ENCODE data around the gene DDX3X. TPM values are rescaled to one million over a fixed set of nuclear protein-coding genes. Genes with fewer than 3 reads are reported as not detected.
A peak's percentile ranks its signal among the peaks of the same experiment; 100 is the strongest.

The DDX3X gene
- total RNA-seq, 1 donor from 2014 or later: 123 TPM

DNA sequence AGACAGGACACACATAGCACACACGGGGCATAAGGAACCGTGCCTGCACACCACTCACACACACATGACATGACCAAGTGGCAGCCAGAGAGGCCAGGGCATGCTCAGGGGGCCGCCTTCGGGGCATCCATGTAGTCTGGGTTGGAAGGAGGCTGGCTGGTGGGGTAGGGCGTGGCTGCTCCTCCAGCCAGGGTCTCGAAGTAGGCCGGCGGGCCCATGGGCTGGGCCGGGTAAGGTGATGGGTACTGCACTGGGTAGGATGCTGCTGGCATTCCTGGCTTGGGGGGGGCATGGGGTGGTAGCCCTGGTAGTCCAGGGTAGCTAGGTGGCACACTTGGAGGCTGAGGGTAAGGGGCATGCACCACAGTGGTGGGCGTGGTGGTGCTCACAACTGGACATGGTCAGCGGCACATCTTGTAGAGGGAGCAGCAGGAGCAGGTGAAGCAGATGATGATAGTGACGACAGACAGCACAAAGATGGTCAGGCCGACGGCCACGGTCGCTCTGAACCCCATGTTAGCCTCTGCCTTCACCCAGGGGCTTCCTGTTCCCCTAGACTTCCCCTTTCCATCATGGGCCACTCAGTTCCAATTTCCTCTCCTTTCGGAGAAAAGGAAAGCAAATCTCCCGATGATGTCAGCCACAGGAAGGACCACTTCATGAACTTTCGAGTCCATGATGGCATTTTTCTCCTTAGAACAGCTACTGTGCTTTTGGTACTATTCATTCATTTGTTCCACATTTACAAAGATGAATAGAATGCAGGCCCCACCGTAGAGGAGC lies 10.9 kb upstream of the DDX3X start:
- intact Hi-C loops (cut with DNase I): no loop called here

GRCh38 chrX:41326431-41326830 lies 7.5 kb upstream of the DDX3X start:
- DNase-seq (ENCODE audit: missing footprints) (no peak), ATAC-seq (no peak)
- intact Hi-C loops (cut with DNase I): no loop called here

More for the DNA sequence above, 10.9 kb upstream of the DDX3X start:
- DNase-seq (ENCODE audit: missing footprints) (no peak), ATAC-seq (no peak)

DNA sequence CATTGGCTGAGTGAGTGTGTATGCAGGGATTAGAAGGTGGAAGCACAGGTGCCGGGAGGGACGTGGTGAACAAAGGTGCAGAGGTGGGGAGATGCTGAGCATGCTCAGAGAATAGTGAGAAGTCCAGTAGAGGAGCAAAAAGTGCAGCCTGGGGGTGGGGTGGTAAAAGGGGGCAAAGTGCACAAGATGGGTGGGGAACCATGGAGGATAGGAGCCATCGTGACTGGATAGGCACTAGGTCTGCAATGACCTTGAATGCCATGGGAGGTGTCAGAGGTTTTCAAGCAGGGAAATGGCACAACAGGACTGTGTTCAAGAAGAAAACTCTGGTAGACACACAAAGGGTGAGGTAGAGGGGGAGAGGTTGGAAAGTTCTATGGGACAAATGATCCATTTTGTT lies 6.6 kb upstream of the DDX3X start:
- intact Hi-C loops (cut with DNase I): no loop called here
- no peak for DNase-seq (ENCODE audit: missing footprints)
- ATAC-seq: no peak

DNA sequence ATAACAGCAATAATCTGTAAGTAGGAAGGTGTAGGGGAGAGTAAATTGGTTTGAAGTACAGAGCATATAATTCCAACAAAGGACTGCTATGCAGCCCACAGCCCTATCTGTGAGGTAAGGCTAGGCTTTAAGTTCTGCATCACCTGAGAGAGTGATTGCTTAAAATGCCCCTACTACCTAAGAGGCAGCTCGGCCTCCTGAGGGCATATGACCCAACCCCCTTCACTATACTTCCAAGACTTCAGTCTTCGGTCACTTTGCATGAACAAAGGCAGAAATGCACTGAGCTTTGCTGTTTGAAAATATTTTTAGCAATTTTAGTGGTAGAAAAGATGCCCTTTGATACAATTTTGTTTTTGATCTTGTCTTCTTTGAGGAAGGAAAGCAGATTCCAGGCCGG lies 4.9 kb upstream of the DDX3X start:
- DNase-seq (ENCODE audit: missing footprints): no peak
- no peak for ATAC-seq
- intact Hi-C loops (cut with DNase I): no loop called here

GRCh38 chrX:41332005-41332404 lies 2.0 kb upstream of the DDX3X start:
- intact Hi-C loops (cut with DNase I): no loop called here
- ATAC-seq: no peak
- DNase-seq (ENCODE audit: missing footprints): no peak

DNA sequence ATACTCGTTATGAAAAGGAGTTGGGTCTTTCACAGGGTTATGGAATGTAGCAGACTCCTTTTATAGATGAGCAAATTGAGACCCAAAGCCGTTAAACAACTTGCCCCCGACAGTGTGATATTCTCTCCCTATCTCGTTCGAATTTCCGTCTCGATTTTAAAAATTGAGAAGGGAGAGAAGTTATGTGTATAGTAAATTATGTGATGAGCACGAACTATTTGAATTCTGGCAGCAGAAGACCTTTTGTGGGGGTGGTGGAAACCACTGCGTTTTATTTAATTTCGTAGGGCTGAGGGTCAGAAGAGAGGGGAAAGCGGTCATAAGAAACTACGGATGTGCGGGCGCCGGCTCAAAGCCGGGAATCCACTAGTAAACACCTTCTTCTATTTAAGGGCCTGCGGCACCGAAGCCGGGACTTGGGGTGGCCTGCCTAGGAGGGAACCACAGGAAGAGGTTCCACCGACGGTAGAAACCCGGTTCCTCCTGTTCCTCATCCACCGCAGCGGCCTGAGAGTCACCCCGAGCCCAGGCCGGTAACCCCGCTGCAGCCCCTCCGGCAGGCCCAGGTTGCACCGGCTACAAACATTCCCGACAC lies 1.5 kb upstream of the DDX3X start:
- DNase-seq (ENCODE audit: missing footprints): no peak
- ATAC-seq: no peak

DNA sequence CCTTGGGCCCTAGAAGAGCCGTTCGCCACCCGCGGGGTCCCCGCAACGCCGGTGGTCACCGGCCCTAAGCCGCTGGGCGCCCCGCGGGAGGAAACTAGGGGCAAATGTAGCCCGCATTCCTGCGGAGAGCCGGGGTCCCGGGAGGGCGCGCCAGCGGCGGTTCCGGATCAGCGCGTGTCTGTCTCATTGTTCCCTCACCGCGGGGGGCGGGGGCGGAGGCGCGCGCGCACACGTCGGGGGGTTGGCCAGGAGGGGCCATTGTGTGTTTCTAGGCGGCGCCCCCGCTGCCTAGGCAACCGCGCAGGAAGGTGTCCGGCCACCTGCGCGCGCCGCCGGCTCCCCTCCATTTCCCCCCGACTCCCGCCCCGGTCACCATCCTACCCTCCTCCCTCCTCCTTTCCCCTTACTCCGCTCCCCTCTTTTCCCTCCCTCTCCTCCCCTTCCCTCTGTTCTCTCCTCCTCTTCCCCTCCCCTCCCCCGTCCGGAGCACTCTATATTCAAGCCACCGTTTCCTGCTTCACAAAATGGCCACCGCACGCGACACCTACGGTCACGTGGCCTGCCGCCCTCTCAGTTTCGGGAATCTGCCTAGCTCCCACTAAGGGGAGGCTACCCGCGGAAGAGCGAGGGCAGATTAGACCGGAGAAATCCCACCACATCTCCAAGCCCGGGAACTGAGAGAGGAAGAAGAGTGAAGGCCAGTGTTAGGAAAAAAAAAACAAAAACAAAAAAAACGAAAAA lies 789 bp upstream of the DDX3X start:
- intact Hi-C loops (cut with DNase I): no loop called here
- DNase-seq (ENCODE audit: missing footprints) (peak; percentile 92), ATAC-seq (peak; percentile 75)

More for the DNA sequence above, 1.5 kb upstream of the DDX3X start:
- intact Hi-C loops (cut with DNase I): no loop called here

DNA sequence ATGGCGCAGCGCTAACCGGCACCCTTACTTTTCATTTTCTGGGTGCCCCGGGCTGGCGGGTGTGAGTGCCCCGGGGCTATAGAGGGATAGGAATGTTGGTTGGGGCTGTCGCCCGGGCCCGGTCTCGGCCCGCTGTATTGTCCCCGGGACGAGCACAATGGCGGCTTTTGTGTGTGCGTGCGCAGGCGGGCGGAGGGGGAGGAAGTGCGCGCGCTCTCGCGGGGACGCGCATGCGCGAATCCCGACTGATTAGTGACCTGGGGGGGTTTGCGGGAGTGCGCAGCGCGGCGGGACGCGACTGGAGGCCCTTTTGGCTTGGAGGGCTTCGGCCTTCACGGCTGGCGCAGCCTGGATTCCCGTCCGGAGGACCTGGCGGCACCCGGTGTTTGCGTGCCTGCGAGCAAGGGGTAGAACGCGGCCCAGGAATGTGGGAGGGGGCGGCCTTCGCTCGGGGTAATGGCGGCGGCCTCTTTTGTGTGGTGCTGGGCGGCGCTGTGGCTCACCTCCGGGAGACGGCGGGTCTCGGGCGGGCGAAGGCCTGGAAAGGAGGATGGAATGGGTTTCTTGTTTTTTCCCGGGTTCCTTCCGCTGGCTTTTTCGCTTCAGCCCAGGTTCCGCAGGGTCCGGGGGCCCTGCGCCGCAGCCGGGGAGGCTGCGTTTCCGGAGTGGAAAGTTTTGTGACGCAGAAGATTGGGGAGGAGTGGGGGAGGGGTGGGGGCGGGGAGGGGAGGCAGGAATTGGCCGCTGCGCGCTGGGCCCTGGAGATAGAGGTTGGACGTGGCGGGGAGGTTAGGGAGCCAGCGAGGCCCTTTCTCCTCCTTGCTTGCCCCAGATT lies 618 bp downstream of the DDX3X start:
- intact Hi-C loops (cut with DNase I): loop anchor here (1.0 kb wide), 1 partner anchor 108 kb away; no protein-coding TSS in a partner anchor
- DNase-seq (ENCODE audit: missing footprints) (peak; percentile 88), ATAC-seq (peak; percentile 57)

- intact Hi-C loops (cut with DNase I): no loop called here
- no peak for DNase-seq (ENCODE audit: missing footprints)
- no peak for ATAC-seq
Observed at GRCh38 chrX:41335198-41335957, 1.4 kb downstream of the DDX3X start.

- ATAC-seq (no peak), DNase-seq (ENCODE audit: missing footprints) (no peak)
- intact Hi-C loops (cut with DNase I): no loop called here
Observed at GRCh38 chrX:41335958-41336331, 2.0 kb downstream of the DDX3X start.

GRCh38 chrX:41336447-41336846 lies 2.5 kb downstream of the DDX3X start:
- intact Hi-C loops (cut with DNase I): no loop called here
- no peak for ATAC-seq
- no peak for DNase-seq (ENCODE audit: missing footprints)

- no peak for DNase-seq (ENCODE audit: missing footprints)
- ATAC-seq: no peak
- intact Hi-C loops (cut with DNase I): no loop called here
Observed at GRCh38 chrX:41337140-41337539, 3.2 kb downstream of the DDX3X start.

- intact Hi-C loops (cut with DNase I): no loop called here
- ATAC-seq (no peak), DNase-seq (ENCODE audit: missing footprints) (no peak)
Observed at GRCh38 chrX:41338436-41338835, 4.5 kb downstream of the DDX3X start.

DNA sequence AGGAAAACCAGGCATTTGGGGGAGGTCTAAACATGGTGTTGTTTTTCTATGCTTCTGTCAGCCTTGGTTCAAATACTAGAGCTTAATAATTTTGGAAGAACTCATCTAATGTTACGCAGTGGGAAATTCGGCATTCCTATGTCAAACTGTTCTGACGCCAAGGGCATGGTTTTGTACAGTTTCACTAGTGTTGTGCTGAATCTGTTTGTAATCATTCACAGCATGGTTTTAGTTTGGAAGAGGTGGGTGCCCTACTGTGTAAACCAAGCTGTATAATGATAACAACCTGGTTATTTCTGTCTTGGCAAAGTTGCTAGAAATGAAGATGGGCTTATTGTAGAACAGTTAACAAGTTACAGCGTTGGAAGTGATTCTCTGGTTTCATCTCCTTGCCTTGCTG lies 5.2 kb downstream of the DDX3X start:
- intact Hi-C loops (cut with DNase I): no loop called here
- DNase-seq (ENCODE audit: missing footprints): no peak
- no peak for ATAC-seq

DNA sequence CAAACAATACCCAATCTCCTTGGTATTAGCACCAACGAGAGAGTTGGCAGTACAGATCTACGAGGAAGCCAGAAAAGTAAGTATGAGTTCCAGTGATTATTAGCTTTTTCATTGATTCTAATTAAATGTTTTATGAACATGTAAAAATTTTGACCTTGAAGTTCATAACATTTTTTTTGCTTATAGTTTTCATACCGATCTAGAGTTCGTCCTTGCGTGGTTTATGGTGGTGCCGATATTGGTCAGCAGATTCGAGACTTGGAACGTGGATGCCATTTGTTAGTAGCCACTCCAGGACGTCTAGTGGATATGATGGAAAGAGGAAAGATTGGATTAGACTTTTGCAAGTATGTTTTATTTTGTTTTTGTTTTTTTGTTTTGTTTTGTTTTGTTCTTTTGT lies 10.1 kb downstream of the DDX3X start:
- intact Hi-C loops (cut with DNase I): no loop called here
- no peak for DNase-seq (ENCODE audit: missing footprints)
- no peak for ATAC-seq

DNA sequence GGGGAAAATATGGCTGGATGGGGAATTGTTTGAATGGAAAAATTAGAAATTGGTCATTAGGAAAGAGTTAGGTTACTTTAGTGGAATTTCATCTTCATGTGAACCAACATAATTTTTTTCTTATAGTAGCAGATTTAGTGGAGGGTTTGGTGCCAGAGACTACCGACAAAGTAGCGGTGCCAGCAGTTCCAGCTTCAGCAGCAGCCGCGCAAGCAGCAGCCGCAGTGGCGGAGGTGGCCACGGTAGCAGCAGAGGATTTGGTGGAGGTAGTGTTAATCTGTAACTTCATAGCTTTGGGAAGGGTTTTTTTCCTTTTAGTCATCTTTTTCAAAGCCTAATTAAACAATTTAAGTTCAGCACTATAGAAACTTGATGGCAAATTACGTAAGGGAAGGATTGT lies 13.2 kb downstream of the DDX3X start:
- no peak for ATAC-seq

GRCh38 chrX:41348551-41348950 lies 14.6 kb downstream of the DDX3X start:
- DNase-seq (ENCODE audit: missing footprints): no peak
- no peak for ATAC-seq
- intact Hi-C loops (cut with DNase I): no loop called here

More for the DNA sequence above, 13.2 kb downstream of the DDX3X start:
- DNase-seq (ENCODE audit: missing footprints): no peak
- intact Hi-C loops (cut with DNase I): no loop called here

DNA sequence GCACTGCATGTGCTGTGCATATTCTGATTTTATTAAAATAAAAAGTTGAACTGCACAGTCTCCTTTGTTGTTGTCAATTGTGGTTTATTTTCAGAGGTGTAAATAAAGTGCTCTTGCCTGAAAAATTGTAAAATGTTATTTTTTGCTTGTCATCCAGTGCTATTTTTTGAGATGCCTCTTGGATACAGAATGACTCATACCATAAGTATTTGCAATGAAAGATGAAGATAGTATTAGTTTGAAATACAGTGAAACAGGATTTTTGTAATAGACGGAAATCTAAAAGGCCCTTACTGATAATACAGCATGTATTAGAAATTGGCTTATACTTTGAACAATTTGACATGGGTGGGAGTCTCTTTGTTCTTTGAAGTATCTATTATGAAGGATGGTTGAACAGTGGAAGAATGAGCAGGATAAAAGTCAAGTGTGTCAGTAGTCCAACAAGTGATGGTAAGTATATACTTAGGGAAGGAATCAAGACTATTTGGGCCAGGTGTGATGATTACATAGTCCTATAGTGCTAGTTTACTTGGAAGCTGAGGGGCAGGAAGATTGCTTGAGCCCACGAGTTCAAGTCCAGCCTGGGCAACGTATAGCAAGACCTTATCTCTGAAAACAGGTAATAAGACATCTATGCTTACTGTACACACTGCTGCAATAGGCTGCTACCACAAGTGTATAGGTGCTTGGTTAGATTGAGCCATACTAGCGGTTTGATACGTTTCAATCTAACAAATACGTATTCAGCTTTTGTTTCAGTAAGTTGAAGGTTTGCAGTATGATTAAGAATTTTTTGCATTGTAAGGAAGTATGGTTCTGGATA lies 16.4 kb downstream of the DDX3X start:
- intact Hi-C loops (cut with DNase I): no loop called here
- DNase-seq (ENCODE audit: missing footprints) (no peak), ATAC-seq (no peak)
